ENCODE results near the gene BEGAIN. TPM values are rescaled to one million over a fixed set of nuclear protein-coding genes. Genes with fewer than 3 reads are reported as not detected.

The BEGAIN gene
- total RNA-seq, 1 experiment from 2014 or later = 7.0 TPM

DNA sequence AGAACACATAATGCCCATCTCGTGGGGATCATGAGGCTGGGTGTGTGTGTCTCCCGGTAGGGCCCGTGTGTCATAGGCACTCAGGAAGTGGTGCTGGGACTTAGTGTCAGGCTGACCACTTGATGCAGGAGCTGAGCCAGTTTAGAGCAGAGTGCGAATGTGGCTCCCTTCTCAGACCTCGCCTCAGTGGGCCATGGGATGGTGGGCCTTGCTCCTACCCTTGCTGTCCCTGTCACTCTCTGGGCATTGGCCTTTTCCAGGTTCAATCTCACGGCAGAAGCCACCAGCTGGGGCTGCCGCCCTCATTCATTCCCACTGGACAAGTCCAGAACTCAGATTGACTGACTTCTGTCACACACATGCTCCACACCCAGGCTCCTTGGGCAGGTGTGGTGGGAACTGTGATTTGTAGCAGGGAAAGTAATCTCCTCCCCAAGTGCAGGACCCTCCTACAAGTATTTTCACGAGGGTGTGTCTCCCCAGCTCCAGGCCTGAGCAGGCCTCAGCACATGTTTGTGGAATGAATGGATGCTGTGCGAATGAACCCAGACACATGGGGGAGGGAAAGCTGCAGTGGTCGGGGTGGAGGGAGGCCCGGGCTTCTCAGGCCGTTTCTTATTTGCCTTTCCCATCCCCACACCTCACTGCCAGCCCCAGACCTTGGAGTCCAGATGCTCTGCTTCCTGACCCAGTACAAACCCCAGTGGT, 54.9 kb downstream of the BEGAIN start:
- TF ChIP-seq, protein P1, sequence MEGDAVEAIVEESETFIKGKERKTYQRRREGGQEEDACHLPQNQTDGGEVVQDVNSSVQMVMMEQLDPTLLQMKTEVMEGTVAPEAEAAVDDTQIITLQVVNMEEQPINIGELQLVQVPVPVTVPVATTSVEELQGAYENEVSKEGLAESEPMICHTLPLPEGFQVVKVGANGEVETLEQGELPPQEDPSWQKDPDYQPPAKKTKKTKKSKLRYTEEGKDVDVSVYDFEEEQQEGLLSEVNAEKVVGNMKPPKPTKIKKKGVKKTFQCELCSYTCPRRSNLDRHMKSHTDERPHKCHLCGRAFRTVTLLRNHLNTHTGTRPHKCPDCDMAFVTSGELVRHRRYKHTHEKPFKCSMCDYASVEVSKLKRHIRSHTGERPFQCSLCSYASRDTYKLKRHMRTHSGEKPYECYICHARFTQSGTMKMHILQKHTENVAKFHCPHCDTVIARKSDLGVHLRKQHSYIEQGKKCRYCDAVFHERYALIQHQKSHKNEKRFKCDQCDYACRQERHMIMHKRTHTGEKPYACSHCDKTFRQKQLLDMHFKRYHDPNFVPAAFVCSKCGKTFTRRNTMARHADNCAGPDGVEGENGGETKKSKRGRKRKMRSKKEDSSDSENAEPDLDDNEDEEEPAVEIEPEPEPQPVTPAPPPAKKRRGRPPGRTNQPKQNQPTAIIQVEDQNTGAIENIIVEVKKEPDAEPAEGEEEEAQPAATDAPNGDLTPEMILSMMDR (IDR thresholded peaks at IDR 0.05; ENCODE audit: unreplicated experiment) = no peak
- no peaks in the 10 kb centered on the region for H3K27me3 Mint-ChIP-seq (ENCODE audit: insufficient read depth, unreplicated experiment)
- H3K4me1 Mint-ChIP-seq (ENCODE audit: insufficient read depth, unreplicated experiment) = peaks cover 10% of the 10 kb centered on the region
- BruUV-seq (replicated peaks) = no TSS peak
- ChIA-PET POLR2A (interaction anchor here (0.5 to 1.7 kb wide), 3 partner anchors 13 to 1817 kb away, joined by 3 to 7 read pairs (median 4); no protein-coding TSS in a partner anchor), CTCF (interaction anchor here (1.0 kb wide), 1 partner anchor 147 kb away, joined by 3 read pairs; no protein-coding TSS in a partner anchor)
- no peak for DNase-seq (ENCODE audit: unreplicated experiment)
- no peak overlapping the region for H3K4me3 Mint-ChIP-seq (ENCODE audit: unreplicated experiment)
- intact Hi-C loops (cut with micrococcal nuclease) = loop anchor here (10.0 kb wide), 1 partner anchor 148 kb away; no protein-coding TSS in a partner anchor
- H3K27ac Mint-ChIP-seq (ENCODE audit: low read depth, unreplicated experiment) = no peak overlapping the region
- H3K9me3 Mint-ChIP-seq (ENCODE audit: unreplicated experiment) = no peaks in the 10 kb centered on the region
- peaks cover 9% of the 10 kb centered on the region for H3K36me3 Mint-ChIP-seq (ENCODE audit: insufficient read depth, unreplicated experiment)

DNA sequence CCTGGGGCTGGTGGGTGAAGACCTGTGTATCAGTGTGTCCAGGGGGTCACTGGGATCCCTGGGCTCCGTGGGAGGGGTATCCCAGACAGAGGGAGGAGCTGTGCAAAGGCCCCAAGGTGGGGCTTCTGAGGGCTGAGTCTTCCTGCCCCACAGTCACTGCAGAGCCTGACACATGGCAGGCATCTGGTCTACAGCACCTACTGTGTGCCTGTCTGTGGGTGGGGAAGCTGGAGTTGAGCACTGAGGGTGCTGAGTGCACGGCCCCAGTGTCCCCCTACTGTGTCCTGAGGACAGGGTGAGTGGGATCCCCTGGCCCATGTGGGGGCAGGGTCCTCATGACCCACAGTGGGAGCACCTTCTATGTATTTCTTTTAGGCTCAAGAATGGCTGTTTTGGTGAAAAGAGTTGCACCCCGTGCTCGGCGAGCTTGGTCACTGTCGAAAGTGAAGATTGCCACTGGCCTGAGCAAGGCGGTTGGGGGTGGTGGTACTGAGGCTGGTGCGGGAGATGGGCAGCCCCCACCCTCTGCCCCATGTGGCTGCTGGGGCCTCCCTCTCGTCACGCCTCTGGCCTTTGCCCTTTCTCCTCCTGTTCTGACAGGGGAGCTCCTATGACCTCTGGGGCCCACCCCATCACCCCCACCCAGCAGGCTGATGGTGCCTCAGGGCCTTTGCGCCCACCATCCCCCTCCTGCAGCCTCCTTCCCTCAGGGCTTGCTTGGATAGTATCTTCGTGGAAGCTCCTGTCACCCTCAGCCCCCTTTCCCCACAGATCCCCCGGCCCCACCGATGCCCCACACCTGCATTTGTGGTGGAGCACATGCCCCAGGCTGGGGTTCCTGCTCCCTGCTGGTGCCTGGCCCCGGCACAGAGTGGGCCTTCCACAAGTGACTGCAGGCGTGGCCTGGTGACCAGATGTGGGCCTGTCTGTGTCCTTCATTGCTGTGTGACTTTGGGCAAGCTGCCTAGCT, 55.8 kb downstream of the BEGAIN start:
- no TSS peak for BruUV-seq (replicated peaks)
- no peaks in the 10 kb centered on the region for H3K27me3 Mint-ChIP-seq (ENCODE audit: insufficient read depth, unreplicated experiment)
- TF ChIP-seq, protein P1 (IDR thresholded peaks at IDR 0.05; ENCODE audit: unreplicated experiment) = no peak
- no peak overlapping the region for H3K4me3 Mint-ChIP-seq (ENCODE audit: unreplicated experiment)
- H3K9me3 Mint-ChIP-seq (ENCODE audit: unreplicated experiment) = no peaks in the 10 kb centered on the region
- POLR2A ChIA-PET = interaction anchor here (0.6 kb wide), 1 partner anchor 27 kb away, joined by 4 read pairs; no protein-coding TSS in a partner anchor
- DNase-seq (ENCODE audit: unreplicated experiment) = no peak
- H3K36me3 Mint-ChIP-seq (ENCODE audit: insufficient read depth, unreplicated experiment) = peaks cover 5% of the 10 kb centered on the region
- peaks cover 10% of the 10 kb centered on the region for H3K4me1 Mint-ChIP-seq (ENCODE audit: insufficient read depth, unreplicated experiment)
- no peak overlapping the region for H3K27ac Mint-ChIP-seq (ENCODE audit: low read depth, unreplicated experiment)
- CTCF ChIA-PET = interaction anchor here (0.6 to 1.0 kb wide), 2 partner anchors 70 to 146 kb away, joined by 3 read pairs; no protein-coding TSS in a partner anchor
- intact Hi-C loops (cut with micrococcal nuclease) = loop anchor here (10.0 kb wide), 1 partner anchor 147 kb away; no protein-coding TSS in a partner anchor

- intact Hi-C loops (cut with micrococcal nuclease) = loop anchor here (10.0 kb wide), 1 partner anchor 146 kb away; no protein-coding TSS in a partner anchor
- H3K9me3 Mint-ChIP-seq (ENCODE audit: unreplicated experiment) = no peaks in the 10 kb centered on the region
- TF ChIP-seq, protein P1 (IDR thresholded peaks at IDR 0.05; ENCODE audit: unreplicated experiment) = no peak
- H3K4me3 Mint-ChIP-seq (ENCODE audit: unreplicated experiment) = no peak overlapping the region
- no peak overlapping the region for H3K27ac Mint-ChIP-seq (ENCODE audit: low read depth, unreplicated experiment)
- no peak for DNase-seq (ENCODE audit: unreplicated experiment)
- H3K4me1 Mint-ChIP-seq (ENCODE audit: insufficient read depth, unreplicated experiment) = peaks cover 10% of the 10 kb centered on the region
- CTCF ChIA-PET = no interaction called here
- POLR2A ChIA-PET = no interaction called here
- H3K36me3 Mint-ChIP-seq (ENCODE audit: insufficient read depth, unreplicated experiment) = peaks cover 5% of the 10 kb centered on the region
- H3K27me3 Mint-ChIP-seq (ENCODE audit: insufficient read depth, unreplicated experiment) = no peaks in the 10 kb centered on the region
- BruUV-seq (replicated peaks) = no TSS peak
These were observed 56.7 kb downstream of the BEGAIN start for GRCh38 chr14:100530270-100531072.
